Fibroblast of peridontal ligament (primary cell): ENCODE data around the gene RGMA.
"Not testable (repeated sequence)": the region's sequence is repeated elsewhere in the genome, so short reads cannot be mapped to it uniquely, and the experiment has no call there.

Experiments
- DNase-seq: peaks from one replicate; pipeline ENCODE4 v3.0.0-alpha.2; 2010; ENCODE audit errors: extremely low read depth

The RGMA gene

DNA sequence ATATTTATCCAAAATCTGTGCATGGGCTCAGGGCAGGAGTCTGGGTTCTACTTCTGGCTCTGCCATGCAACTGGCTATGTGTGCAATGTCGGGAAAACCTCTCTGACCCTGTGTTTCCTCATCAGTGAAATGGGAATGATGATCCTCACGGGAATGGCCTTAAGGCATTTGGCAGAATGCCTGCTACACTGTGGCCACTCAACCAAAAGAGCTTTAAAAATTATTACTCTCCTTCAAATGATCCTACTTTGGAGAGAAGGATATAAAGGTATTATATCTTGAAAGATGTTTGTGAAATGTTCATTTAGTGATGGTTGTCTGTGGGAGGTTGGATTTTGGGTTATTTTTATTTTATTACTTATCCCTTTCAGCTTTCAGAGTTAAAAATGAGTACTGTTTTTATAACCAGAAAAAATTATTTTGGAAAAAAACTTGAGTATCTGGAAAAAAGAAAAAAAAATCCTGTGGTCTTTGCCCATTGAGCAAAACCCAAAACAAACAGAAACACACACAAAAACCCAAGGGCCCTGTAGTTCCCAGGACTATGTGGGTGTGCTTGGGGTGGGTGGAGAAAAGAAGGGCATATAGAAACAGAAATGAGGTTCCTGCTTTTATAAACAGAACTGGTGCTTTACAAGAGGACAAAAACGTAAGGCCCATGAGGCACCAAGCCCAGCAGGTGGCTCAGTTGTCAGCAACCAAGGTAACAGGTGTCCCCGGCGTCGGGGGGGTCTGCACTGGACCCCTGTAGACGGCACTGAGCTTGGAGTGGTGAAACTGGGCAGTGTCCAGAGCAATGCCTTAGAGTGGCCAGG, 22.0 kb downstream of the RGMA start:
- DNase-seq, result peak; percentile 36

DNA sequence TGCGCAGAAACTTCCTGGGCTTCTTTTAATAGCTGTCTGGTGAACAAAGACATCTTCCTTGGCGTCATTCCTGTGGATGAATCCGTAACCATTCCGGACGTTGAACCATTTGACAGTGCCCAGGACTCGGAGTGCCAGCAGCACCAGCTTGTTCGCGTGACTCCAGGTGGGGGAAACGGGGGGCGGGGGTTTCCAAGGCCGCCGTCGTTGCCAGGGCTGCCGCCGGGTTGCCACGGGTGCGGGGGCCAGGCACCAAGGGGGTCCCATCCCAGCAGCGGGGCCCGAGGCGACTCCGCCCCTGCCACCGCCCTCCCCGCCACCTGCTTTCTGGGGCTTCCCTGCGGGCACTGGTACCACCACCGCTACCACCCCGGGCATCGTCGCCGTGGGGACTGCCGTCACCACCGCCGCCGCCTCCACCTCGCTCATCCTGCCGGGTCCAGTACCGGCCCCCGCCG, 22.8 kb downstream of the RGMA start:
- no peak for DNase-seq

- DNase-seq, result no peak
These were observed 23.4 kb downstream of the RGMA start for GRCh38 chr15:93065641-93066045.

DNA sequence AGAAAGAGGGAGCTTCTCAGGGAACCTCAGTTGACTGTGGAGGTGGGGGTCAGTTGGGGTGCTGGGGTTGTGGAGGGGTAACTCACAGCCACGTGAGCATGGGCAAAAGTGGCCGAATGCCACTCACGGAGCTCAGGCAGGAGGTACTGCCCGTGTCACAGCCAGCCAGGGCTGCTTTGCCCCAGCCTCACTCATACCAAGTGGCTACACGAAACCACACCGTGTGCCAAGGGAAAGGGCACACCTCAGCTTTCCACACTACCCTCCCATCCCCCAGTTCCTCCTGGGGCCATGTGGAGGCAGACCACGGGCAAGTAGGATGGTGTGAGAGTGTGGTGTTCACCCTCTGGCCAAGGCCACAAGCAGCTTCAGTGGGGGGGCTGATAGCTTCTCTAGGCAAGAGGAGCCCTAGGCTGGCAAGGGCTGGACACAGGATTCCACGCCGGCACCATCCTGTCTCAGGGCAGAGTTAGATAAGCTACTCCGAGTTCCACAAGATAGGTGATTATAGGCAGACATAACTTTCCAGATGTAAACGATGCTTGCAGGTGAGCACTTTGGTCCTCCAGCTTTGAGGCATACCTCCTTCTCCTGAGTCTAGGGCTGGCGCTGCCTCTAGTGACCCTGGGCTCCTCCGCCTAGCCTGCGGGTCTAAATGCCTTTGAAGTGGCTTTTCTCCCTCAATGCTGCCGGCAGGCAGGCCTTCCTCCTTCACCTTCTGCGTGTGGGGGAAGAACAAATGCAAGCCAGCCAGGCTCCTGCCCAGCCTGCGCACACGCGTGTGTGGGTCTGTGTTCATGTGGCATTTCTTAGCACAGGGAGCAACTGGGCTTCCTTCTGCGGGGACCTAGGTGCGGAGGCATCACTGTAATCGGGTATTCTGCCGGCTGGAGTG, 25.0 kb downstream of the RGMA start:
- DNase-seq, result no peak

DNA sequence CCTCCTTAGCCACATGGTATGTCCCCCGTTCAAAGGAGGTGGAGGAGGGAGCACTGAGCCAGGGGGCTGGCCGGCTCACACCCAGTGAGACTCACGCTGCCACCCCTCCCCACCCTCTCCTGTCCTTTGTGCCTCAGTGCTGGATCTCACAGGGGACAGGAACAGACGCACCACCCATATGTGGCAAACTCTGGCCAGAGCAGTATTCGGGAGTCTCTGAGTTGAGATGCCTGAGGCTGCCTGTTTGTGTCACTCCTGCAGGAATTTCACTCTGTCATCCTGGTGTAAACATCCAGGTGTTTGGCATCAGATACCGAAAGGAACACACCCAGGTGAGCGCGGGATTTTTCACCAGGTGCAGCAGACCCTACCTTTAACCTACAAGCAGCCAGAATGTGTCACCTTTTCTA, 25.7 kb downstream of the RGMA start:
- no peak for DNase-seq

DNA sequence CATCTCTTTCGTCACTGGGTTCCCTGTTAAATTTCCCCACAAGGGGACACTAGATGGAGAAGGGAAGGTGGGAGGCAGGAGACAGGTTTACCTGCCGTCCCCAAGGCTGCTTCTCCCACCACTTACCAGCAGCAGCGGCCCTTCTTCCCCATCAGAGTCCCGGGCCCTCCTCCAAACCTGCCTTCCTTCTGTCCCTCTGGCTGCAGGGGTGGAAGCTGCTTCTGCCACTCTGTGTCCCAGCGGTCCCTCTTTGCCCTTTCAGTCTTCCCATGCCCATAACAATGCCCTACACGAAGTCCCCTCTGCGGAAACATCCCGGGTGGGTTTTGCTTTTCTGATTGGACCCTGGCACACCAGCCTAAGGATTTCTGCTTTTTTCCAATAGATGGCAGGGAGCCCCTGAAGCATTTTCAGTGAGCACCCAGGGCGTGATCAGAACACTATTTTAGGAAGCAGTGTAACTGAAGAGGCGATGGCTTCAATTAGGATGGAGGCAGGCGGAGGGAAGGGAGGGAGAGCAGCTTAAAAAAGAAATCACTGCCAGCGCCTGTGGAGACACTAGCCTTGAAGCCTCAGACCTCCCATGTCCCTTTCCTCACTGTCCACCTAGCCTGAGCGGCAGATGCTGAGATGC, 26.3 kb downstream of the RGMA start:
- DNase-seq, result not testable (repeated sequence)

DNA sequence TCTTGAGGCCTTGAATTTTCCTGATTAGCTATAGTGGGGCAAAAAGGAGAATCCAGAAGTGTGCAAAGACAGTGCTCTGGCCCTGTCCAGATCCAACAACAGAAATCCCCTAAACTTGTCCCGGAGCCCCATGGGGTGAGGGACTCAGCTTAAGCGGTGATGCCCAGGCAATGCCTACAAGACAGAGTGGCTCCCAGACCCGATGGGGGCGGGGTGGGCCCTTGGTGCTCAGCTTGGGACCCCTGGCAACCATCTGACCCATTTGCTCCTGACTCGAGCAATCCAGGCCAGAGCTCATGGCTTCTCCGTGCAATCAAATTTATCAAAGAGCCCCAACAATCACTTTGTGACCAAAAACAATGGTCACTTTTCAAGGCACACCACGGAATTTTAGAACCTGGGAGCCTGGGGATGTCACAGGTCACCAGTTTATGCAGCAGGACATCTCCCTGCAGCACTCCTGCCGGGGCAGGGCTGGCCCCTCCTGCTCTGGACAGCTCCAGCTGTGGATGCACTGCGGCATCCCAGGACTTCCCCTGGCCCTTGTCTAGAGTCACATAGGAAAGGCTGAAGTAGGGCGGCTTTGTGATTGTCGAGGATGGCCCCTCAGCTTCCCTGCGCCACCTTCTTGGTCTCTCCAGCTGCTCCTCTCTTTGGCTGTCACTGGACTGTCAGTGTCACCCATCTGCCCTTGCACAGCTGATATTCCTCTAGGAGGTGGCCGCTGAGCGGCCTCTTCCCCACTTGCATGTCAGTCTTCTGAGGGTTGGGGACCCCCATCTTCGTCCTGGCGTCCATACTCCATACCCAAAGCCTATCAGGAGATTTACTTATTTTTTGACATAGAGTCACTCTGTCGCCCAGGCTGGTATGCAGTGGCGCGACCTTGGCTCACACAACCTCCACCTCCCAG, 28.4 kb downstream of the RGMA start:
- no peak for DNase-seq

DNA sequence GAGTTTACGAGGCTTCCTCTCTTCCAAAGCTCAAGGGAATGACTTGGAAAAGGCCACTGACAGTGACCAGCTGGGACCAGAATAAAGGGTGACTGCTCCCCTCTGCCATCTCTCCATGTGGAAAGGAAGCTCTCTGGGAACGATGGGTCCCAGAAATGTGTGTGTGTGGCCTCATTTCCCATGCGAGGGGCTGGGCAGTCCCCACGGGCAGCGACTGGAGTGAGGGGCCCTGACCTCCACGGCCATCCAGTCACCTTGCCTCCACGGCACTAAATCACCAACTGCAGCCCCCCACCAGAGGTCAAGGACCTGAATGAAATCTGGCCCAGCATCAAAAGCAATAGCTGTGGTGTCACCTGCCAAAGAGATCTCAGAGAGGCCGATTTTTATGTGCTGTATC, 29.6 kb downstream of the RGMA start:
- DNase-seq, result no peak

DNA sequence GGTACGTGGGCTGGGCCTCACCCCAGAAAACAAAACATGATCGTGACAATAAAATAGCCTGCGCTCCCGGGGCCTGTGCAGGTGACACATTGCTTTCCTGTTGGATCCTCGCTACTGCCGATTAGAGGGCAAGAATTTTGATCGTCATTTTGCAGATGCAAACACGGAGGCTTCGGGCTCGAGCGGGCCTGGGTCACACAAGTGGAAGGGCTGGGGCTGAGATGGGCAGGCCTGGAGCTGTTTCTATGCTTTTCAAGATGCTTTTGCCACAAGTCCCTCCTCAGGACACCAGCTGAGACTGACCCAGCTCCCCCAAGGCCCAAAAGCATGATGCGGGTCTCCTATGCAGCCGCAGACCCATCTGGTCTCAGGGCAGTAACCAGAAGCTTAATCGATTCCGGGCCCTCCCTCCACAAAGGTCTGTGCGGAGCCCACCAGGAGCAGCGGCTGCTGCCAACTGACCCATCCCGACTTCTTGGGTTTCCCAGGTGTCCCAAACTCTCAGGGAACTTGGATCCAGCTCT, 30.0 kb downstream of the RGMA start:
- no peak for DNase-seq

GRCh38 chr15:93058128-93058527, 30.9 kb downstream of the RGMA start:
- DNase-seq, result no peak

- DNase-seq, result no peak
These were observed 31.4 kb downstream of the RGMA start for GRCh38 chr15:93057618-93058017.

GRCh38 chr15:93056836-93057235, 32.2 kb downstream of the RGMA start:
- no peak for DNase-seq

GRCh38 chr15:93055211-93055610, 33.8 kb downstream of the RGMA start:
- DNase-seq, result no peak

- DNase-seq, result no peak
These were observed 36.7 kb downstream of the RGMA start for GRCh38 chr15:93052090-93052879.

DNA sequence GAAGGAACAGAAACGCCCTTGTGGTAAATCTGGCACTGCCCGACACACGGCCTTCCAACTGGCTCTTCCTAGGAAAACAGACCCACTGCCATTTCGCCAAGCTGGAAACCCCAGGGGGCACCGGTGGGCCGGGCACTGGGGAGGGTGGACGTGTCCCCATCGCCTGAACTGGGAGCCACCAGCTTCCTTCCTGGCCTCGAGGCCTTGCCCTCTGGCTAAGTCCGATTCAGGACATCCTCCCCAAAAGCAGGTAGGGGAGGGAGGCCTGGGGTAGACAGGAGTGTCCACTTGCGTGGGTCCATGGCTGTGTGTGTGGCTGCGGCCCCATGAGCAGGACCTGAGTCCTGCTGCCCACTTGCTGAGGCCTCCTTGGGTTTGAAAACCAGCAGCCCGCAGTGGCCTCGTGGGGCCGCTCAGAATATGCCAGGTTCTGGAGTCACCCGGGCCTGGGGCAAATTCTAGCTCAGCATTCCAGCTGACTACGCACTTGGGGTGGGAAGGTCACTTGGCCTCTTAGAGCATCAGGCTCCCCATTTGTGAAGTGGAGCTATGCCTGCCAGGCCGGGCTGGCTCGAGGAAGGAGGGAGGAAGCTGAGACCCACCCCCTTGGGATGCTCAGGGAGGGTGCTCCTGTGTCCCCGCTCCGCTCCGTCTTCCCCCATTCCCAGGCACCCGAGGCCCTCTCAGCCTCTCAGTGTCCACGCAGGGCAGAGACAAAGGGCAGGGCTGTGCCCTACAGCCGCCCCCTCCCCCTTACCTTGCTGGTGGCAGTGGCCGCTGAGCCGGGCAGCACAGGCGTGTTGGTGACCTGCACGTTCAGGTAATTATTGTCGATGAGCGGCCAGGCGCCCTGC, 37.5 kb downstream of the RGMA start:
- no peak for DNase-seq

DNA sequence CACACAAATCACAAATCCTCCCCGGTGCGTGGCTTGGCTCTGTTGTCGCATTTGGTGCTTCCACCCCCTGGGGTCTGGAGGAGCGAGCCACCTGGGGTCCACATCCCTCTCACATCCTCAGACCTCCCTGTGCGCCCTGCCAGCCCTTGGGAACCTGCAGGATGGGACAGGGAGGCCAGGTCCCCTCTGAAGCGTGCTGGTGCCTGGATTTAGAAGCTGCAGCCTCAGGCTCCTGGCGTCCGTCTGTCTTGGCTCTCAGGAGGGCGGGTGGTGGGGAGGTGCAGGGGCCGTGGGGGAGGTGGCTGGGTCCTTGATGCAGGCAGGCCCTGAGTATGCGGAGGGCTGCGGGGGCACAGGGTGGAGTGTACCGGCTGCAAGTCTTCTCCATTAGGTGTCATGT, 38.4 kb downstream of the RGMA start:
- no peak for DNase-seq

GRCh38 chr15:93049914-93050578, 39.0 kb downstream of the RGMA start:
- DNase-seq, result no peak

DNA sequence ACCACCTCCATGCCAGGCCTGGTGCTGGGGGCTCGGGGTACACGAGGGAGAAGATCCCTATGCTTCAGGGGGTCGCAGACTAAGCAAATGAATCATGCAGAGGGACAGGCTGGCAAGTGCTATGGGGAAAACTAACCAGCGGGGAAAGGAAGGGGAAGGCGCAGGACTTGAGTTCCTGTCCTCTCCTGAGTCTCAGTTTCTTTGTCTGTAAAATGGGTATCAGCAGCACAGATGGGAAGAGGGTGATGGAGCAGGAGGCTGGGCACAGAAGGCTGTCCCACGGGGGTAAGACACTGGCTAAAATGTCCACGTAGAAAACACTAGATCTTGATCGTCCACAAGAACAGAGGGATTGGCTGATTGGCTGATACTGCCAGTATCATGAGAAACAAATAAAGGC, 39.8 kb downstream of the RGMA start:
- no peak for DNase-seq

DNA sequence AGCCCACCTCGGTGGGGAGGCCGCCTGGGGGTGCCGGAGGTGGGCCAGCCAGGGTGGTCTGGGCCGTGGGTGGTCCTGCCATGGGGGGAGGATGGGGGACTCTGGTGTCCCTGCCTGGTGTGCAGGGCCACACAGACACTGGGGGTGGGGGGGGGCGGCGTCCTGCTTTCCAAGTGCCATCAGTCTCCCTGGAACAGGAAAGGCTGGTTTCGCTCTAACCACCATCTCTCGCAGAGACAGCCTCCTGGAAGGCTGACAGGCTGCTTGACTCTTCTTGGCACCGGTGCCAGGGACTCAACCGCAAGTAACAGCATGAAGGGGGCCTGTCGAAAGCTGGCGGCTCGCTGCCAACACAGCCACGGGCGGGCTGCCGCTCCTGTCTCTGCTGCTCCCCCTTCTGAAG, 40.3 kb downstream of the RGMA start:
- no peak for DNase-seq
